HepG2 (cell line): ENCODE results near the gene FAM53C. TPM values are rescaled to one million over a fixed set of nuclear protein-coding genes. Genes with fewer than 3 reads are reported as not detected.

ENCODE experiments used
- E2F1 ChIP-seq: sonication (generic); formaldehyde crosslinking; IDR thresholded peaks from 2 replicates; pipeline ENCODE4 v1.5.0; 2020; ENCODE audit warnings: missing genetic modification reagents
- FLYWCH1 ChIP-seq: sonication (generic); formaldehyde crosslinking; IDR thresholded peaks from 2 replicates; pipeline ENCODE4 v1.8.1; 2023; ENCODE audit warnings: mild to moderate bottlenecking, missing genetic modification reagents
- FOXO1 ChIP-seq: sonication (generic); formaldehyde crosslinking; IDR thresholded peaks from 2 replicates; pipeline ENCODE4 v1.4.0; 2020; ENCODE audit warnings: missing genetic modification reagents
- IRF1 ChIP-seq: sonication (generic); formaldehyde crosslinking; IDR thresholded peaks from 2 replicates; pipeline ENCODE4 v1.4.0; 2020; ENCODE audit warnings: low read depth, mild to moderate bottlenecking, missing genetic modification reagents
- KDM5B ChIP-seq: sonication (generic); formaldehyde crosslinking; IDR thresholded peaks from 2 replicates; pipeline ENCODE4 v1.4.0; 2020; ENCODE audit warnings: missing genetic modification reagents, mild to moderate bottlenecking, borderline replicate concordance
- MYC ChIP-seq: sonication (generic); formaldehyde crosslinking; IDR thresholded peaks from 2 replicates; pipeline ENCODE4 v1.9.0; 2021; ENCODE audit warnings: missing genetic modification reagents, borderline replicate concordance
- NR3C1 ChIP-seq: sonication (generic); formaldehyde crosslinking; IDR thresholded peaks from 2 replicates; pipeline ENCODE4 v1.4.0; 2020; ENCODE audit warnings: missing genetic modification reagents
- PRPF4 ChIP-seq: fragments of 200-400 bp; formaldehyde crosslinking; IDR thresholded peaks from 2 replicates; pipeline ENCODE4 v1.6.1; 2016; ENCODE audit warnings: low read length, low read depth; ENCODE audit not compliant: poor library complexity, severe bottlenecking
- RELA ChIP-seq: sonication (generic); formaldehyde crosslinking; IDR thresholded peaks from 2 replicates; pipeline ENCODE4 v1.4.0; 2020; ENCODE audit warnings: missing genetic modification reagents
- SNRNP70 ChIP-seq: fragments of 200-400 bp; formaldehyde crosslinking; IDR thresholded peaks from 2 replicates; pipeline ENCODE4 v1.6.1; 2017; ENCODE audit warnings: mild to moderate bottlenecking, low read depth, low read length, moderate library complexity
- SPEN ChIP-seq: sonication (generic); formaldehyde crosslinking; IDR thresholded peaks from 2 replicates; pipeline ENCODE4 v1.5.1; 2020; ENCODE audit warnings: low read depth, mild to moderate bottlenecking, missing genetic modification reagents
- SRSF9 ChIP-seq: fragments of 200-400 bp; formaldehyde crosslinking; IDR thresholded peaks from 2 replicates; pipeline ENCODE4 v1.6.1; 2018; ENCODE audit warnings: borderline replicate concordance, mild to moderate bottlenecking, low read depth, low read length; ENCODE audit not compliant: insufficient read depth, poor library complexity, severe bottlenecking
- ZBED4 ChIP-seq: sonication (generic); formaldehyde crosslinking; IDR thresholded peaks from 2 replicates; pipeline ENCODE4 v1.4.0; 2020; ENCODE audit warnings: missing genetic modification reagents, borderline replicate concordance
- ZFP37 ChIP-seq: sonication (generic); formaldehyde crosslinking; IDR thresholded peaks from 2 replicates; pipeline ENCODE4 v1.4.0; 2020; ENCODE audit warnings: missing genetic modification reagents, borderline replicate concordance
- ZFP91 ChIP-seq: sonication (generic); formaldehyde crosslinking; IDR thresholded peaks from 2 replicates; pipeline ENCODE4 v1.9.0; 2022; ENCODE audit warnings: missing genetic modification reagents, mild to moderate bottlenecking, borderline replicate concordance
- ZGPAT ChIP-seq: IDR thresholded peaks from 2 replicates; pipeline ENCODE4 v1.6.1; 2016; ENCODE audit warnings: mild to moderate bottlenecking
- ZNF496 ChIP-seq: sonication (generic); formaldehyde crosslinking; IDR thresholded peaks from 2 replicates; pipeline ENCODE4 v1.8.1; 2023; ENCODE audit warnings: mild to moderate bottlenecking, moderate library complexity, missing genetic modification reagents; ENCODE audit not compliant: insufficient replicate concordance
- ZNF607 ChIP-seq: sonication (generic); formaldehyde crosslinking; IDR thresholded peaks from 2 replicates; pipeline ENCODE4 v1.5.1; 2020; ENCODE audit warnings: missing genetic modification reagents, mild to moderate bottlenecking, borderline replicate concordance
- ZNF652 ChIP-seq: IDR thresholded peaks from 2 replicates; pipeline ENCODE4 v1.6.1; 2016; ENCODE audit warnings: low read depth, borderline replicate concordance
- polyA plus RNA-seq, 8 experiments: library from polyadenylated mRNA; depleted of rRNA in 3 of 8; stranded (reverse) in 7 of 8; unstranded in 1 of 8; fragments of >200 nt; fragmentation: Illumina TruSeq in 4 of 8; extraction: Trizol in 4 of 8; gene quantifications; 2 replicates each; pipeline versions ENCODE4 v1.2.1 to v1.2.3, GENCODE V29; 2011 to 2016; ENCODE audit warnings: low read depth in 4 of 8, missing spikeins in 1 of 8, mixed read lengths in 1 of 8; ENCODE audit not compliant: insufficient read depth in 1 of 8
- total RNA-seq, 5 experiments: library from RNA; depleted of rRNA; stranded (reverse); fragments of >200 nt; fragmentation: Illumina TruSeq; extraction: Trizol; gene quantifications; 2 replicates each; pipeline ENCODE4 v1.2.3, GENCODE V29; 2016; ENCODE audit warnings: low read depth in 1 of 5

The FAM53C gene
- total and polyA plus RNA-seq, 2 of the 13 experiments (the other 11 are each of a cell fraction or from before 2014, with no cell fraction given), result 26.9 to 30.1 TPM

- no peak for TF ChIP-seq ZBED4 (CRISPR knock-in tag)
- no peak for TF ChIP-seq NR3C1 (CRISPR knock-in tag)
- no peak for TF ChIP-seq SRSF9
- TF ChIP-seq ZNF652, result 0 out of 2 replicates have a peak, but pooled peaks have one; percentile 3
- TF ChIP-seq ZNF496 (CRISPR knock-in tag), result no peak
- no peak for TF ChIP-seq IRF1
- TF ChIP-seq PRPF4, result peak; percentile 85
- TF ChIP-seq E2F1 (CRISPR knock-in tag), result no peak
- no peak for TF ChIP-seq ZNF607
- TF ChIP-seq KDM5B (CRISPR knock-in tag), result no peak
- no peak for TF ChIP-seq ZFP37 (CRISPR knock-in tag)
- peak; percentile 37; the same call in 1 of the 2 replicates for TF ChIP-seq SPEN (CRISPR knock-in tag)
- no peak for TF ChIP-seq RELA (CRISPR knock-in tag)
- TF ChIP-seq FOXO1, result no peak
- TF ChIP-seq FLYWCH1 (CRISPR knock-in tag), result no peak
- no peak for TF ChIP-seq MYC
- no peak for TF ChIP-seq ZGPAT (CRISPR knock-in tag)
- no peak for TF ChIP-seq ZFP91
- TF ChIP-seq SNRNP70, result no peak
These were observed 948 bp upstream of the FAM53C start (continued) for GRCh38 chr5:138336952-138337684.
